ENCODE results near the gene PAQR4.

DNA sequence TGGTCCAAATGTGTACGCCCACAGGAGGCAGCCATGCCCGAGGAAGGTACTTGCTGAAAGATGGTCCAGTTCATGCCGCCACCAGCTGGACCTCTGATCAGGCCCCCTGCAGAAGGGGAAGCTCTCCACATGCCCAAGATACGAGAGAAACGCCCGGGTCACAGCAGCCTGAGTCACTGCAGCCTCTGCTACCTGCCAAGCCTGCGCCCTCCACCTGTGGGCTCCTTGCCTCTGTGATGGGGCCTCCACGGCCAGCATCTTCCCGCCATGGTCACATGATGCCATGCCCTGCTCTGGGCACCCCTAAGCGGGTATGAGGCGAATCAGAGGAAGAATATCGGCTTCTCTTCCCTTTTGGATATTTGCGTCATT is 18.8 kb upstream of the PAQR4 start:
- TF ChIP-seq USF1 (IDR thresholded peaks at IDR 0.05) (no peak), RAD21 (IDR thresholded peaks at IDR 0.05; ENCODE audit: low read depth) (no peak), CREB1 (IDR thresholded peaks at IDR 0.05; ENCODE audit: low read depth) (no peak), EP300 (IDR thresholded peaks at IDR 0.05; ENCODE audit: borderline replicate concordance) (no peak), YY1 (IDR thresholded peaks at IDR 0.05; ENCODE audit: low read depth) (no peak), TCF12 (IDR thresholded peaks at IDR 0.05; ENCODE audit: low read depth) (no peak), FOXM1 (IDR thresholded peaks at IDR 0.05; ENCODE audit: borderline replicate concordance, low read depth) (no peak), MAX (IDR thresholded peaks at IDR 0.05) (no peak), TAF1 (IDR thresholded peaks at IDR 0.05; ENCODE audit: low read depth) (no peak), EGR1 (IDR thresholded peaks at IDR 0.05) (no peak), TEAD4 (IDR thresholded peaks at IDR 0.05) (no peak)
- TF ChIP-seq, protein P1, sequence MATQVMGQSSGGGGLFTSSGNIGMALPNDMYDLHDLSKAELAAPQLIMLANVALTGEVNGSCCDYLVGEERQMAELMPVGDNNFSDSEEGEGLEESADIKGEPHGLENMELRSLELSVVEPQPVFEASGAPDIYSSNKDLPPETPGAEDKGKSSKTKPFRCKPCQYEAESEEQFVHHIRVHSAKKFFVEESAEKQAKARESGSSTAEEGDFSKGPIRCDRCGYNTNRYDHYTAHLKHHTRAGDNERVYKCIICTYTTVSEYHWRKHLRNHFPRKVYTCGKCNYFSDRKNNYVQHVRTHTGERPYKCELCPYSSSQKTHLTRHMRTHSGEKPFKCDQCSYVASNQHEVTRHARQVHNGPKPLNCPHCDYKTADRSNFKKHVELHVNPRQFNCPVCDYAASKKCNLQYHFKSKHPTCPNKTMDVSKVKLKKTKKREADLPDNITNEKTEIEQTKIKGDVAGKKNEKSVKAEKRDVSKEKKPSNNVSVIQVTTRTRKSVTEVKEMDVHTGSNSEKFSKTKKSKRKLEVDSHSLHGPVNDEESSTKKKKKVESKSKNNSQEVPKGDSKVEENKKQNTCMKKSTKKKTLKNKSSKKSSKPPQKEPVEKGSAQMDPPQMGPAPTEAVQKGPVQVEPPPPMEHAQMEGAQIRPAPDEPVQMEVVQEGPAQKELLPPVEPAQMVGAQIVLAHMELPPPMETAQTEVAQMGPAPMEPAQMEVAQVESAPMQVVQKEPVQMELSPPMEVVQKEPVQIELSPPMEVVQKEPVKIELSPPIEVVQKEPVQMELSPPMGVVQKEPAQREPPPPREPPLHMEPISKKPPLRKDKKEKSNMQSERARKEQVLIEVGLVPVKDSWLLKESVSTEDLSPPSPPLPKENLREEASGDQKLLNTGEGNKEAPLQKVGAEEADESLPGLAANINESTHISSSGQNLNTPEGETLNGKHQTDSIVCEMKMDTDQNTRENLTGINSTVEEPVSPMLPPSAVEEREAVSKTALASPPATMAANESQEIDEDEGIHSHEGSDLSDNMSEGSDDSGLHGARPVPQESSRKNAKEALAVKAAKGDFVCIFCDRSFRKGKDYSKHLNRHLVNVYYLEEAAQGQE (IDR thresholded peaks at IDR 0.05; ENCODE audit: low read depth) = no peak
